OCI-LY7 (cell line): Measurements from ENCODE around the gene LANCL2.

Experiments
- EZH2phosphoT487 ChIP-seq: fragments of 200-600 bp; sonication (generic); IDR thresholded peaks from 2 replicates; pipeline ENCODE4 v1.6.1; 2018; ENCODE audit warnings: low read depth, borderline replicate concordance, mild to moderate bottlenecking, mixed run types, antibody characterized with exemption, low read length, moderate library complexity, mixed read lengths
- TF ChIP-seq, protein P1 (sequence below): fragments of 200-600 bp; sonication (generic); conservative IDR thresholded peaks from 2 replicates; pipeline ENCODE4 v1.5.1; 2014; ENCODE audit warnings: mild to moderate bottlenecking, antibody characterized with exemption, low read length, moderate library complexity, mixed read lengths

DNA sequence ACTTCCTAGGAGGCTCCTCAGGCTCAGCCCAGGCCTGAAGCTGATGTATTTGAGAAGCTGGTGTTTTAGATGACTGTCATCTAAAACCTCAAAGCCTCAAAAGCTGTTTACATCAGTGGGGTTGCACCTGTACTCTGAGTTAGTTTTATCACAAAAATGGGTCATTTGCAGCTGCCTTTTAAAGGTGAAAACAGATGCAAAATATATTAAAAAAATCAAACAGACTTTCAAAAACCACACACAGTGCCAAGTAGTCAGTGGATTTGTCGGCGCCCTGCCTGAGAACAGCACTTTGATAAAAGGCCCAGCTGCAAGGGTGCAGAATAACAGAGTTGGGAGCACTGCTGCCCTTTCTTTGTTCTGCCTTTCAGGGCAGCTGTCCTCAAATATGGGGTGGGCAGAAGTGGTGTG is 104.1 kb downstream of the LANCL2 start:
- TF ChIP-seq, protein P1, sequence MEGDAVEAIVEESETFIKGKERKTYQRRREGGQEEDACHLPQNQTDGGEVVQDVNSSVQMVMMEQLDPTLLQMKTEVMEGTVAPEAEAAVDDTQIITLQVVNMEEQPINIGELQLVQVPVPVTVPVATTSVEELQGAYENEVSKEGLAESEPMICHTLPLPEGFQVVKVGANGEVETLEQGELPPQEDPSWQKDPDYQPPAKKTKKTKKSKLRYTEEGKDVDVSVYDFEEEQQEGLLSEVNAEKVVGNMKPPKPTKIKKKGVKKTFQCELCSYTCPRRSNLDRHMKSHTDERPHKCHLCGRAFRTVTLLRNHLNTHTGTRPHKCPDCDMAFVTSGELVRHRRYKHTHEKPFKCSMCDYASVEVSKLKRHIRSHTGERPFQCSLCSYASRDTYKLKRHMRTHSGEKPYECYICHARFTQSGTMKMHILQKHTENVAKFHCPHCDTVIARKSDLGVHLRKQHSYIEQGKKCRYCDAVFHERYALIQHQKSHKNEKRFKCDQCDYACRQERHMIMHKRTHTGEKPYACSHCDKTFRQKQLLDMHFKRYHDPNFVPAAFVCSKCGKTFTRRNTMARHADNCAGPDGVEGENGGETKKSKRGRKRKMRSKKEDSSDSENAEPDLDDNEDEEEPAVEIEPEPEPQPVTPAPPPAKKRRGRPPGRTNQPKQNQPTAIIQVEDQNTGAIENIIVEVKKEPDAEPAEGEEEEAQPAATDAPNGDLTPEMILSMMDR: no peak
- TF ChIP-seq EZH2phosphoT487: no peak
